ENCODE results near the gene ANKRD34C. TPM values are rescaled to one million over a fixed set of nuclear protein-coding genes. Genes with fewer than 3 reads are reported as not detected.
A peak's percentile ranks its signal among the peaks of the same experiment; 100 is the strongest.

ANKRD34C gene
- polyA plus RNA-seq, 1 of the 3 experiments (the other 2 are of a cell fraction), result not detected

GRCh38 chr15:79294075-79294474 is 11.6 kb downstream of the ANKRD34C start:
- H3K4me2 ChIP-seq, result no peak overlapping the region
- no peaks in the 10 kb centered on the region for H3K79me2 ChIP-seq (ENCODE audit: insufficient read depth)
- TF ChIP-seq NFIC (IDR thresholded peaks at IDR 0.05; ENCODE audit: borderline replicate concordance) (no peak), REST (IDR thresholded peaks at IDR 0.05; ENCODE audit: low read depth, low read length) (peak; percentile 61; the same call in 1 of the 2 replicates)
- no peaks in the 10 kb centered on the region for H3K9me3 ChIP-seq
- no peaks in the 10 kb centered on the region for H3K4me1 ChIP-seq (ENCODE audit: control insufficient read depth in 1 of 2, insufficient read depth in 2 of 2, low read depth in 1 of 2, low read length in 1 of 2)
- ChIA-PET CTCF (interaction anchor here (0.9 kb wide), 1 partner anchor 560 kb away, joined by 3 read pairs; no protein-coding TSS in a partner anchor), POLR2A (no interaction called here)
- H3K36me3 ChIP-seq (replicated peaks in 1 of 2; ENCODE audit: control insufficient read depth in 1 of 2, insufficient read depth in 2 of 2, low read length in 1 of 2), result no peaks in the 10 kb centered on the region
- WGBS (ENCODE audit: low lambda C conversion rate), result 25% methylated on average over 4 of the region's 7 CpGs
- no peaks in the 10 kb centered on the region for H3F3A ChIP-seq (replicated peaks; ENCODE audit: insufficient read depth)
- no peak overlapping the region for H3K4me3 ChIP-seq (ENCODE audit: low read depth in 2 of 2, low read length in 1 of 2)
- no peaks in the 10 kb centered on the region for H3K9me2 ChIP-seq
- no peak overlapping the region for H3K27ac ChIP-seq (ENCODE audit: low read depth in 2 of 2, low read length in 1 of 2)
- H3K9ac ChIP-seq, result no peak overlapping the region
- H3K27me3 ChIP-seq (ENCODE audit: insufficient read depth), result no peaks in the 10 kb centered on the region
- no peak overlapping the region for H2AFZ ChIP-seq (ENCODE audit: low read depth)
- no peak for DNase-seq
- no peaks in the 10 kb centered on the region for H4K20me1 ChIP-seq (ENCODE audit: insufficient read depth)

- Histone ChIP-seq H3K4me1 (ENCODE audit: control insufficient read depth in 1 of 2, insufficient read depth in 2 of 2, low read depth in 1 of 2, low read length in 1 of 2) (no peaks in the 10 kb centered on the region), H3K36me3 (replicated peaks in 1 of 2; ENCODE audit: control insufficient read depth in 1 of 2, insufficient read depth in 2 of 2, low read length in 1 of 2) (no peaks in the 10 kb centered on the region), H3K27me3 (ENCODE audit: insufficient read depth) (no peaks in the 10 kb centered on the region; the same call in 1 of the 2 replicates), H3K27ac (ENCODE audit: low read depth in 2 of 2, low read length in 1 of 2) (no peak overlapping the region), H3K9me3 (no peaks in the 10 kb centered on the region), H3K9me2 (no peaks in the 10 kb centered on the region), H3K4me2 (no peak overlapping the region), H4K20me1 (ENCODE audit: insufficient read depth) (no peaks in the 10 kb centered on the region), H3K9ac (no peak overlapping the region), H3F3A (replicated peaks; ENCODE audit: insufficient read depth) (no peaks in the 10 kb centered on the region), H2AFZ (ENCODE audit: low read depth) (no peak overlapping the region), H3K79me2 (ENCODE audit: insufficient read depth) (no peaks in the 10 kb centered on the region), H3K4me3 (ENCODE audit: low read depth in 2 of 2, low read length in 1 of 2) (no peak overlapping the region)
- CTCF ChIA-PET, result interaction anchor here (1.0 to 2.6 kb wide), 3 partner anchors 12 to 269 kb away, joined by 3 to 9 read pairs (median 4); no protein-coding TSS in a partner anchor
- DNase-seq, result no peak
- WGBS (ENCODE audit: low lambda C conversion rate), result 45% methylated on average over 4 of the region's 4 CpGs
- TF ChIP-seq GABPA (IDR thresholded peaks at IDR 0.05; ENCODE audit: low read depth) (no peak), USF2 (IDR thresholded peaks at IDR 0.05; ENCODE audit: borderline replicate concordance, low read depth, low read length) (no peak), IRF3 (IDR thresholded peaks at IDR 0.05; ENCODE audit: low read depth, low read length) (no peak), REST (IDR thresholded peaks at IDR 0.05; ENCODE audit: low read depth, low read length) (no peak), CTCF (IDR thresholded peaks at IDR 0.05) (peak; percentile 29; the same call in 1 of the 2 replicates), EP300 (IDR thresholded peaks at IDR 0.05; ENCODE audit: borderline replicate concordance in 1 of 2, low read depth in 1 of 2, low read length in 1 of 2) (no peak)
- POLR2A ChIA-PET, result no interaction called here
Measured at GRCh38 chr15:79296583-79296982, 14.1 kb downstream of the ANKRD34C start.
